Epidermal melanocyte (primary cell): ENCODE data around the gene FGGY.
"Not testable (repeated sequence)": the region's sequence is repeated elsewhere in the genome, so short reads cannot be mapped to it uniquely, and the experiment has no call there.

Experiments
- DNase-seq: peaks from one replicate; pipeline ENCODE4 v3.0.0; 2011; ENCODE audit warnings: low spot score; ENCODE audit not compliant: insufficient read length

FGGY gene

DNA sequence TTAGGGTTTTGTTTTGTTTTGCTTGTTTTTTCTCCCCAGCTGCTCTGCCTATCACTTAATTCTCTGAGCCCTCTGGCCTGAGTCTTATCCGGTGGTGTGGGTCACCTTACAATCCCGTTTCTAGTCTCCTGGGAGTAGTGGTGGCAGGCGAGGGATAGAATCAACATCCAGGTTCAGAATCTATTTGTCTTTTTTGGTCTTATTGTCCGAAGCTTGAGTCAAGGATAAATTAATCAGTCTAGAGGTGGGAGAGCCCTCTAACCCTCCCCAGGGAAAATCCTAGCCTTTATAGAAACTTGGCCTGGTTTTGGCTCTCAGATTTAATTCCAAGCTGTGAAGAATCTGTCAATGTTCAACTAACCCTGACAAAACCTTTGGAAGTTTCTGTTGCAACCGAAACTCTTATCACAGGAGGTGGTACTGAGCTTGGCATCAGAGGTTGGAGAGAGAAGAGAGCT lies 246.3 kb downstream of the FGGY start:
- no peak for DNase-seq

DNA sequence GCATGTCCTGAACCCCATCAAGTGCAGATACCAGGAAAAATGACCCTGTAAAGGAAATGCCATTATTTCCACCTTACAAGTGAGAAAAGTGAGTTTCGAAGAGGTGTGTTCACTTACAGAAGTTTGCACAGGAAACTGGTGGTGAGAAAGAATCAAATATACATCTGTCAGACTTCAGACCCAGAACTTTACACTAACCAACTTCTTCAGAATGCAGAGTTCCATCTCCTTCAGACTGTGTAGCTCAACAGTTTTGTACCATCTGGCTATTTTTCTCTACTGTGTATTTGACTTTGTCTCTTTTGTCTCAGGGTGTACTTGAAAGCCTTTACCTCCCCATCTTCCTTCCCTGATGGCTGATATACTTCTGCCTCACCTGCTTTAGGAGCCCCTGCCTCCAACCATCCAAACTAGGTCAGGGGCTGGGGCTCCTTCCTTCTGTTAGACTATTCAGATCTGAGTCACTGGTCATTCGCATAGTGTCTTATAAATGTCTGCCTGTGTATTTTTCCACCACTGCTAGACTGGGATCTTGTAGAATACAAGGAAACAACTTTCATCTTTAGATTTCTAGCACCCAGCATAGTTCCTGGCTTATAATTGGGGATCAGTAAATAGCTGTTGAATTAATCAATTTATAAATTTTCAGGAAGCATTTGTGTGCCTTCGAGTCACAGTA lies 247.9 kb downstream of the FGGY start:
- no peak for DNase-seq

DNA sequence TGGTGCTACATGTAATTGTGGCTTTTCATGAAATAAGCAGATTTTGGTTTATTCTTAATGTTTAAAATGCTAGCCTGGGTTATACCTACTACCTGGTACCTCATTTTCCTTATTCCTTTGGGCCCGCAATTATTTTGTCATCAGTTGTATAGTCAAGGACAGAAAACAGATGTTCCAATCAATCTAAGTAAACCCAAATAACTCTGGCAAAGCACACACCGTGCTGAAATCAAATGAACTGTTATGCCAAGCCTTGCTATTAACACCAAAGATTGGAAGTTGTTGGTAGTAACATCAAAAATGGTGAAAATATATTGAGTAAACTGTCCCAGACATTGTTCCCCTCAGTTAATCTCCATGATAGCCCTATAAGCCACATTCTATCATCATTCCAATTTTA lies 248.9 kb downstream of the FGGY start:
- no peak for DNase-seq

DNA sequence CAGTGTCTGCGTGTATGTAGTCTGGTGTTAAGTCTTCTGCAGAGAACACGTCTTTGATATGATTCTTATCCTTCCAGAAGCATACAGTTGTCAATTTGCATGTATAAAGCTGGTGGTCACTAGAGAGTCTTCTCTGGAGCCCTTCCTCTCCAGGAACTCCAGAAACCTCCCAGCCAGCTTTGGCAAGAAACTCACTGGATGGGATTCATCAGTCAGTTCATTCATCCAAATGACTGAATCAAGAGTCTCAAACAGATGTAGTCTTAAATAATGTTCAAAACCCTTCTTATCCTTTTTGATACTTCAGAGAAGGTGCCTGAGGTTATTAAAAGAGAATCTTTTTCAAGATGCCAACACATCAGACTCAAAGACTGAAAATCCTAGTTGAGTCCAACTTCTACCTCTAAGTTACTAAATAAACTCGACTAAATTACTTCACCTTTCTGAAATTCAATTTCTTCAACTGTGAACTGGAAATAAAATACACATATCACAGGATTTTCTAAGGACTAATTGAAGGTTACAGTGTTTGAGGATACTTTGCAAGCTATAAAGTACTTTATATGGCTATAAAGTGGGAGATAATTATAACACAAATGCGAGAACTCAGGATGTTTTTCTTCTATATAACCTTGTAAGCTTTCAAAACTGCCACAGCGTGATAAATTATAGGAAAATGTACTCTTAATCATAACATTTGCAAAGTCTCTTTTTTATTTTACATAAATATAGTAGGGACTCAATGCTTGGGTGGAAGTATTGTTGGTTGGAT lies 252.4 kb downstream of the FGGY start:
- no peak for DNase-seq

DNA sequence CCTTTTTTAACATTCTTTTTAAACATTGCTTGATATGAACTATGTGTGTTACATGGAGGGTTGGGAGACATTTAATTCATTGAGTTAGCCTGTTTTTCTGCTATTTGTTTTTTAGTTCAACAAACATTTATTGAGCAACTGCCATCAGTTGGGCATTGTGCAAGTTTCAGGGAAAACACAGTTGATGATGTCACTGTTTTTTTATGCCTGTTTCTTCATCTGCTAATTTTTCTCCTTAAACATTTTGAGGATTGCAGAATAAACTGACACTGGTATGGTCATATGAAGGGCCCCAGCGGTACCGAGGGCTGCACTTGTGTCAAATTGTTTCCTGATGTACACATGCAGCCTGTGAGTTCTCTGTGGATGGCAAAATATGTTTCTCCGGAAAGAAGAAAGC lies 253.0 kb downstream of the FGGY start:
- no peak for DNase-seq

DNA sequence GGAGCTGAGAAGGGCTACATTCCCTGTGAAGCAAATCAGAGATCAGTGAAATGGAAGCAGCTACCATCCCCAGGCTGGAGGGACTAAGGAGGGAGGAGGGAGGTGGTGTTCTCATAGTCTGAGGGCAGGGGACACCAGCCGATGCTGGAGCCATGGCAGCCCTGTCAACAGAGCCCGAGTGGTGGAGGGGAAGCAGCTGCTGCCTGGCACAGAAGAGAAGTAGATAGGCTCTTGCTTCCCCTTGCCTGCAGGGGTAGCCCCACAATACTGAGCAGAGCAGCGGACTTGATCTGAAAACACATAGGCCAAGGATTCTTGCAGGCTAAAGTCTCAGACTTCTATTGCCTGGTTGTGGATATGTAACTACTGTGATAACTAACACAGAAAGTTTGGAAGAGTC lies 255.1 kb downstream of the FGGY start:
- no peak for DNase-seq

DNA sequence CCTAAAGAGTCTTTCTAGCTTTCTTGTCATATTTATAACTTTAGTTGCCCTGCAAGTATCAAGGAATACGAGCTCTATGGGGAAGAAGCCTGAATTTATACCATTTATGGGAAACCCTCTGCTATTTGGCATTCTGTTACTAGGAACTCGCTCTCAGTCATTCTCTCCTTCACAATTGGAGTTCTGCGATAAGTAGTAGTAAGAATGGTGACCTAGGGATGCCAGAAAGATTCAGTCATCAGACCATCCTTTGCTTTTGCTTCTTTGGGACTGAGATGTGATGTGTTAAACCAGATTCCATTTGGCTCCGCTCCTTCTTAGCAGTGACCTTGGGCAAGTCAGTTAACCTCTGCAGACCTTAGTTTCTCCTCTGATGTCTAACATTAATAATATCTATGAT lies 256.5 kb downstream of the FGGY start:
- no peak for DNase-seq

DNA sequence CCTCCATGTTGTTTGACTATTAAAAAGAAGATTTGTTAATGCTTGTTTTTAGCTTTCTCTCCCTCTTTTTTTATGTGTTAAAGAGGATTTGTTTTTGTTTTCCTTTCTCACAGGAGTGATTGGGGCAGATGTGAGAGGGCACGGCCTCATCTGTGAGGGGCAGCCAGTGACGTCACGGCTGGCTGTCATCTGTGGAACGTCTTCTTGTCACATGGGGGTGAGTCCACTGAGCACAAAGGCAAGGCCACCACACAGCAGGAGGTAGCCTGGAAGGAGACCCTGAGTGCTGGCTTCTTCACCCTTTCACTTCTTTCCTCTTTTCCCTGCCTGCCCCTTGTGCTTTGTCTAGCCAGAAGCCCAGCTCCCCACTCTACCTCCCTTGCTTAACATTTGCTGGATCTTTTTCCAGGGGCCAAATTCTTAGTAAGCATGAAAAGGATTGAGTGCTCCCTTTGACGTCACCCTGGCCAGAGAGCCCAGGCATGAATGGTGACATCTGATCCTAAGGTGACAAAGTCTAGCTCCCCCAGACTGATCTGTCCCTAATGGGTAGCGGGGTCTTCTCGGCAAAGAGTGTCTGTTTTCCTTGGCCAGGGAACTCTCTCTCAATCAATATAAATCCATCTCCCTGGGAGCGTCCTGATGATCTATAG lies 257.2 kb downstream of the FGGY start:
- DNase-seq: no peak

DNA sequence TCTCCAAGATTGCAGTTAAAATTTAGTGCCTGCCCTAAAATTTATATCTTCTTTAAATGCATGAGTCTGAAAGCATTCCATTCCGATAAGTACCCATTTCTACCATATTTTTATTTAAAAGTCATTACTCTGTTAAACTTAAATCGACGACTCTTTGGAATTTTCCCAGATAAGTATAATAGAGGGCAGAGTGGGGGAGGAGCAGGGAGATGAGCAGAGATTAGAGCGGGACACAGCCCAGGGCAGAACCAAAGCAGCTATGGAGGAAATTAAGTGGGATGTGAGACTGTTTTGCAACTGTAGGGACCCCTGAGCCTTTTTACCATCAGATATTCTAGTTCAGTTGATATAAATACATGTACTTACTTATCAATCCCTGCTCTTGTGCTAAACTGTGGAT lies 257.9 kb downstream of the FGGY start:
- no peak for DNase-seq

DNA sequence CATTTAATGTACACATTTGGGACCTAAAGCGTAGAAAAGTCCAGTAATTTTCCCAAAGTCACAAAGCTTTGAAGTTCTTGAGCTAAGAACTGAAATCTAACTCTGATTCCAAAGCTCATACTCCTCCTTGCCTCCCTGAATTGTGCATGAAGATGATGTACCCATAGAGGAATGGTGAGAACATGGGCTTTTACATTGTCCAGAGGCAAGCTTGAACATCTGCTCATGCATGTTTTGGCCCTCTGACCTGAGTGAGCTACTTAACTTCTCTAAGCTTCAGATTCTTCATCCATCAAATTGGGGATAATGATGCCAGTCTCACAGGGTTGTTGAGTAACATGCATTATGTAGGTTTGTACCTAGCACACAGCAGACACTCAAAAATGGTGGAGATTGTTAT lies 259.5 kb downstream of the FGGY start:
- no peak for DNase-seq

DNA sequence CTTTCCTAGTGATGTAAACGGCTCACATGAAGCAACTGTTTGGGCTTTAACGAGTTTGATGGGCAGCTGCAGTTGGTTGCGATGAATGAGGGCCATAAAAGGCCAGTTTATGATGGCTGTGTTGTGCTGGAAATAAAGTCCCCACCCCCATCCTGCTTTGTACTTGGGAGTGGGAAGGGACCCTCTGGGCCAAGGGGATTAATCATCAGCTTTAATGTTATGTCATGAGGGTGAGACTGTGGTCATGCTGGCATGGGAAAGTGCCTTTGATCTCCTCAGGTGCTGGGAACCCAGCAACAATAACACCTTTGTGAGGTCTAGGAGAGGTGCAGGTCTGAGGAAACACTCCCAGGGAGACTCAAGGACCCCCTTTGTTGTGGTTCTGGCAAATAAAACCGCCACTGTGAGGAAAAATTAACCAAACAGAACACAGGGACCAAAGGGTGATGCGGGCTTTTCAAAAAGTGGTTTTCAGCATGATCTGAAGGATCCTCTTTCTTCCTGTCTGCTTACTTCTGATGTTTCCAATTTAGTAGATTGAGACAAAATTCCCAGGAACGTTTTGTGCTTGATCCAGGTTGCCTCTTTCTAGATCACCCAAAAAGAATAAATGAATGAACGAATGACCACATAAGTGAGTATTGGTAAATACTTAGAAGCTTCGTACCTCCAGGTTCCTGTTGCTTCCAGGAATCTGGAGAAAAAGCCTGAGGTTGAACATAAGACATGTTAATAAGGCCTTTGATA lies 260.1 kb downstream of the FGGY start:
- no peak for DNase-seq

DNA sequence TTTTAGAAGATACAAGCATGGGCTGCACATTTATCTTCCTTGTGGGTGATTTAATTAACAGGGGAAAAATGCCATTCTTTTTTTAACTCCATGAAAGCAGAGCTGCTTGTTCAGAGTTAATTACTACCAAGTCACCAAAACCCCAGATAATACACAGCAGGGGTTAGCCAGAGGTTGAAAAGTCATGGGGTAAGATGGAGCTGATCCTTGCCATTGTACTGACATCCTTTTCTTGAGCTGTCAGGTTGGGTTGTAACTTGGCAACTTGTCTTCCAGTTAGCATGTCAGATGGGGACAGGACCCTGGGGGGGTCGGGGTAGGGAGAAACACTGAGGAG lies 260.6 kb downstream of the FGGY start:
- DNase-seq: no peak

DNA sequence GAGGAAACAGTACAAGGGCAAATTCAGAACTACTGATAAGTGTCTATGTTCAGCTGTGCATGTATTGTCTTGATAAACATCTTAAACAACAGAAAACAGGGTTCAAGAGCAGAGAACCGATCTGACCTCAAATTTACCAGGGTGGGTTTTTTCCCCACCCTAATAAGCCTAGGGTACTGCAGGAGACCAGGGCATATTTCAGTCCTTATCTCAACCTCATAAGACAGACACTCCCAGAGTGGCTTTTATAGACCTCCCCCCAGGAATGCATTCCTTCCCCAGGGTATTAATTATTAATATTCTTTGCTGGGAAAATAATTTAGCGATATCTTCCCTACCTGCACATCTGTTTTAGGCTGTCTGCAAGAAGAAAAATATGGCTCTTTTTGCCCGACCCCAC lies 261.7 kb downstream of the FGGY start:
- not testable (repeated sequence) for DNase-seq

DNA sequence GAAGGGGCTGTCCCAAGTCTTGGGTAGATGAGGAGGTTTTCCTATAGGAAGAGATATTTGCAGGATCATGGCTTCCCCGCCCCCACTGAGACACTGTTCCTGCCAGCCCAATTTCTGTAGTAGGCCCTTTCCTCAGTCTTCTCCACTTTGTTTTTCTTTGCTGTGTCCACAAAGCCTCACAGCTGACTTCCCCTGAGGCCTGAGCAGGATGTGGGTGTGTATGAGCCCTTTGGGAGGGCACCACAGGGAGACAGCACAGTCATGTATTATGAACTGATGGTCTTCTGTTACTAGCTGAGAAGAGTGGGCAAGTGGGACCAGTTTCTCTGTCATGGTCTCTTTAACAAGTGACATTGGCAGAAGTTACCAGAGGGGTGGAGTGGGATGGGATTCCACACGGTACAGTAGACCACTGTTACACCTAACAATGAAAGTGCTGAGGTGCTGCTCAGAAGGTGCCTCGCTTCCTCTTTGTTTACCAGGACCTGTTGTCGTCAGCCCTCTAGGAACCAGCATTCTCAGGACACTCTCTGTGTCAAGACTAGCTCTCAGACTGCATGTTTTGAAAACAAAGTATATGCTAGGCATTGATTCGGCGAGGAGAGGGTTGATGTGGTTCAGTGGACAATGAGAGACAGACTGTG lies 264.0 kb downstream of the FGGY start:
- DNase-seq: no peak

DNA sequence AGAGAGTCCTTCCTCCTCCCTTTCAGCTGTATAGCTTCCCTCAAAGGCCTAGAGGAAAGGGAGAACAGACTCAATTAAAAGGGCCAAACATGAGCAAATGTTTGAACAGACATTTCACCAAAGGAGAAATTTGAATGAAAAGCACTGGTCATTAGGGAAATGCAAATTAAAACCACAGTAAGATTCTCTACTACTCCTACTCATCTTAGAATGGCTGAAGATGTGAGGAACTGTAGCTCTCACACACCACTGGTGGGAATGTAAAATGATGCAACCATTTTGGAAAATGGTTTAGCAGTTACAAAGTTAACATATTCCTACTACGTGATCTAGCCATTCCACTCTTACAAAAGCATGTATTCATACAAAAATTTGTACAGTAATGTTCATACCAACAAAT lies 264.9 kb downstream of the FGGY start:
- no peak for DNase-seq

DNA sequence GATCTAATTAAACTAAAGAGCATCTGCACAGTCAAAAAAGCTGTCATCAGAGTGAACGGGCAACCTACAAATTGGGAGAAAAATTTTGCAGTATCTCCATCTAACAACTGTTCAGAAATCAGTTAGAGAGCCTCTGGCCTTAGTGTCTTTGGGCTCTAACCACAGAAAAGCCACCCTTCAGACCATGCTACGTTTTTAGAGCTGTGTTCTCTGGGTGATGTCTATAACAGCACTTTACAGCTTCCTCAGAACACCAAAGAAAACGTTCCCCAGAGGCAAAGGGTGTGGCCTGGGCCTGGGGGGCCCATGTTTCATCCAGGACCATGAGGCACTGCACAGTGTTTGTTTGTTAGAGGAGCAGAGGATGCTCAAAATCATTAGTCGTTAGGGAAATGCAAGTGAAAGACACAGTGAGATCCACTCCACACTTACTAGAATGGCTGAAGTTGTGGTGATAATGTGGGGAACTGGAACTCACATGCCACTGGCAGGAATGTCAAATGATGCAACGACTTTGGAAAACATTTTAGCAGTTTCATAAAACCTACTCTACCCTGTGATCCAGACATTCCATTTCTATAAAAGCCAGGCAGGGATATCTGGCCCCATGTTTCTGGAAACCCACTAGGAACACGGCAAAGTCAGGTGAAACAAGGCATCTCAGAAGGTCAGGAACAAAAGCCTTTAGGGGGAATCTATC lies 267.4 kb downstream of the FGGY start:
- no peak for DNase-seq

DNA sequence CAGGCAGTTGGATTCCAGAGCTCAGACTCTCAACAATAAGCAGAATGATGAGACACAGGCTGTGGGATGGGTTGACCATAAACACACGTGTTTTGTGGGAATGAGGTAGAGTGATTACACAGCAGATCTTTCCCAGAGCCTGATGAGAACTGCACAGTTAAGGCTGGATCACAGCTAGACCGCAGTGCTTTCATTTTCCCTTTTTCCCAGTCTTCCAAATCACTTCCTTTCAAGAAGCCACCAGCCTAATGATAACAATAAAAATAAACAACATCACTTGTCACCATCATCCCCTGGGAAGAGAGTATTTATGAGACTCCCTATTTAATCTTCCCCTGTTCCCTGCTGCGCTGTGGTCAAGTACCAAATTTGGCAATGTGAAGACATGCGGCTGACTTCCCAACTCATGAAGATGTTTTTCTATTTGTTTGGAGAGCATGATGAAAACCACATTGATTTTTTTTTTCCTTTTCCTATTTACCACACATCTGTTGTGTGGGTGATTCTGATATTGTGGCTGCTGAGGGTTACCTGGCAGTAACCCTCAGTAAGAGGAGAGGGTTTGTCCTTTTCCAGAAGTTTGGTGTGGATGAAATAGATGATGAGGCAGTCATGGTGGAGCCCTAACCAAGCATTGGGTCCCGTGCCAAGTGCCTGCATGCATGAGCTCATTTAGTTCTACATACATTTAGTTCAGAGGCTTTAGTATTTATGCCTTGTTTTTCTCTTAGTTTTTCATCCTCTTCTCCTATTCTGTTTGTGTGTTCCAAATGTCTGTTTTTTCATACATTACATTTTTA lies 268.9 kb downstream of the FGGY start:
- no peak for DNase-seq

DNA sequence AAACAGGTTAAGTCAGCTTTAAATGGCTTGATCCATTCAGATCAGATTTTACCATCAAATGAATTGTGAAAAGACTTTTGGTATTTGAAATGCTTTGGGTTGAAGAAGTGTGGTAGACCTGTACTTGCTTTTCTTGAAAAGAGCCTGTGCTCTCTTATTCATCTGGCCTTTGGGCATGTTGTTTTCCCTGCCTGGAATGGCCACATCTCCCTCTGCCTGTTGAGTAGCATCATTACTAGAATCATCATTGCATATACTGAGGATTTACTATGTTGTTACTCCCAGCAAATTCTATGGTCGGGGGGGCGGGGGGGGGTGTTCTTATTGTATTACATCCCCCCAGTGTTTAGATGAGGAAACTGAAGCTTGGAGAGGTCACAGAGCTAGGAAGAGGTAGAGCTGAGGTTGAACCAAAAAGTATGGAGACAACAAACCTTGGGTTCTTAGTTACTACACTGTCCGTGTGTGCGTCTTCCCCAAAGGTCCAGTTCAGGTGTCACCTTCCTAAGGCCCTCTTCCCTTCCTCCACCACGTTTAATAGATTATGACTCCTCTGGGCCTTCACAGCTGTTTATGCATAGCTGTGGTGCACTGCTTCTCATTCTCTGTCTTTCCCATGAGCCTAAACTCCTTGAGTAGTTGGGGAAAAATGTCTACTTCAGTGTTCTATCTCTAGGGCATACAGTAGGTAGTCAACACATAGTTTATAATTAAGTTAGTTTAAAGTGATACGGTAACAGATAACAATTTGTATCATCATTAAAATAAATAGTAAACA lies 271.5 kb downstream of the FGGY start:
- DNase-seq: no peak

DNA sequence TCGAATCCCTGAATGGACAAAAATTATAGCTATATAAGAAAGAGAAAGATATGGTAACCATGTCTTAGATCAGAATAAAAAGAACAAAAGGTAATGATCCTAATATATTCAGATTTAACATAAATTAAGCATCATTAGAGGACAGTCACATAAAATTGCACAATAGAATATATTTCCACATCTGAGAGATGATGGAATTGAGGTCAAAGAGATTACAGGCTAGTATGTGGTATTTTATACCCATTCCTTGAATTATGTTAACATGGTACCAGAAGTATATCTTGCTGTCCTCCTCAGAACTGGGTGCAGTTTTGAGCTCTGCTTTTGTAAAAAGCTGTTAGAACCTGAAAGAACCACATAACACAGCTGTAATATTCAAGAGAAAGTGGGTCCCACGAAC lies 272.3 kb downstream of the FGGY start:
- DNase-seq: no peak
